Umbilical cord (tissue), 2 donors: ENCODE data around the gene CTDP1. TPM values are rescaled to one million over a fixed set of nuclear protein-coding genes. Genes with fewer than 3 reads are reported as not detected.

Experiments
- DNase-seq: peaks from one replicate; pipeline ENCODE4 v3.0.0-alpha.2; 2015; ENCODE audit warnings: low spot score
- total RNA-seq: library from RNA; depleted of rRNA; stranded (reverse); fragments of >200 nt; gene quantifications from one replicate; pipeline ENCODE4 v1.2.3, GENCODE V29; 2014; ENCODE audit warnings: low replicate concordance; ENCODE audit not compliant: insufficient read depth

CTDP1 gene
- total RNA-seq, 1 donor from 2014 or later, result 16.1 TPM

- no peak for DNase-seq
These were observed 36.3 kb upstream of the CTDP1 start for GRCh38 chr18:79643054-79643984.

DNA sequence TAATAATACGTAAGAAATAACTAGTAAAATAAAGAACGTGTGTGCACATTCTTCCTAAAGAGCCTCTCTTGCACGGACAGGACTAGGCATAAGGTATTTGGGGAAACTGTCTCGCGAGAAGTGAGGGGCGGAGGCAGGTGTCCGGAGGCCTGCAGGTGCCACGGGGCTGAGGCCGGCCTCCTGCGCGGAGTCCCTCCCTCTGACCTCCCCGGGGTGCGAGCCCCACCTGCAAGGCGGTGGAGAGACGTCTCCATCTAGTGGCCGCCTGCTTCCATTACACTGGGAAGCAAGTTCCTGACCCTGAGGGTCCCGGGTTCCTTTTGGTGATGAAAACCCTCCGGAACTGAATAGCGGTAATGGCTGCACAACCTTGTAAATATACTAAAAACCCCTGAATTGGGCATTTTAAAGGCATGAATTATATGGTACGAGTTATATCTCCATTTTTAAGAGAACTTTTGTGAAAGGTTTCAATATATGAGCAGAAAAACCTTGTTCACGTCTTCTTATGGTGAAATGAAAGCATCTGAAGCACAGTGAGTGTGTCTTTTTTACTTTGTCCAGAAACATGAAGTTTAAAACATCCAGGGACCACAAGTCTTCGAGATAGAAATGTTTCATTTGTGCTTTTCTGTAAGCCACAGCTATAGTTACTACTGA is 35.5 kb upstream of the CTDP1 start:
- peak; percentile 35 for DNase-seq

GRCh38 chr18:79644666-79645057 is 34.9 kb upstream of the CTDP1 start:
- DNase-seq, result no peak

DNA sequence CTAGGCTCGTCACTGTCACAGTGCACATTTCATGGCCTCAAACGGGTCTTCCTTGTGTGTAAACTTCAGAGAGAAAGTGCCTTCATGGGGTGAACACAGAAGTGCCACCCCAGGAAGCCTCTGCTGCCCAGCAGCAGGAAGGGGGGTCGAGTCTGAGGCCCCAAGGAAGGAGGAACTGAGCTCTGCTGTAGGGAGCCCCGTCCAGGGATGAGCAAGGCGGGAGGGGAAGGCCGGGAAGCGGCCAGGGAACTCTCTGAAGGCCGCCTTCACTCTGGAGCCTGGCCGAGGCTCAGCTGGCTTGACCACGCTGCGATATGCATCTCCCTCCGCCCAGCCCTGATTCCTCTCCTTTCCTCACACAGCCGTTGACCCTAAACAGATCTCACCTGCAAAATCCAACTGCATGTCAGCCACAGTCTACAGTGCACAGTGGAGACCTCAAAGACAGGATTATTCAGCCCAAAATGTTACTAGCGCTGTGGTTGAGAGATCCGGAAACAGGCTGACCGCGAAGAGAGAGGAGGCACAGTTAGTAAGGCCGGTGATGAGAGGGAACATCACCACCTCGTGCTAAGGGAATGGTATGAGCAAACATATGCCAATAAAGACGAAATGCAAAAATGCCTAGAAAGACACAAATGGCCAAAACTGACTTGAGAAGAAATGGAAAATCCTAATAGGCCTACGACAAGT is 34.2 kb upstream of the CTDP1 start:
- DNase-seq, result no peak

DNA sequence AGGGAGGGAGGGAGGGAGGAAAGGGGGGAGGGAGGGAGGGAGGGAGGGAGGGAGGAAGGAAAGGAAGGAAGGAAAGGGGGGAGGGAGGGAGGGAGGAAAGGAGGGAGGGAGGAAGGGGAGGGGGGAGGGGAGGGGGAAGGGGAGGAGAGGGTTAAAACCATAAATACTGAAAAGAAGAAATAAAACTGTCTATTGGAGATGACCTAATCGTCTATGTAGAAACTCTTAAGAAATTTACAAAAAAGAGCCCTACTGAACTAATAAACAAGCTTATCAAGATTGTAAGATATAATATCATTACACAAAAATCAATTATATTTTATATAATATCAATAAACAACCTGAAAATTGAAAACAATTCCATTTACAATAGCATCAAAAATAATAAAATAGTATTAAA is 32.3 kb upstream of the CTDP1 start:
- DNase-seq, result no peak

DNA sequence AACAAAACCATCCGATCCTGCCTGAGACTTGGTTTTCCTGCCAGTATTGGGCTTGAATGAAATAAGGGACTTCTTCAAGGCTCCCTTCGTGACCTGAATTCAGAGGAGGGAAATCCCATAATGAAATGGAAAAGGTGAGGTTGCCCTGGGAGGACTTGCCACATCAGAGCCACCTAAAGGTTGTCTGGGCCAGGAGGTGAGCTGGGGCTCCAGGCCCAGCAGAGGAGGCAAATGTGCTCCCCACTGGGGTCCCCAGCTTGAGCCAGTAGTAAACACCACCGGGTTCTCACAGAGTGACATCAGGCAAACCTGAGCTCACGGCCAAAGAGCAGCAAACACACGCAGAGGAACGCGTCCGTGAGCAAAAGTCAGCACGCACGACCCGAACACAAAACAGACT is 28.6 kb upstream of the CTDP1 start:
- no peak for DNase-seq

DNA sequence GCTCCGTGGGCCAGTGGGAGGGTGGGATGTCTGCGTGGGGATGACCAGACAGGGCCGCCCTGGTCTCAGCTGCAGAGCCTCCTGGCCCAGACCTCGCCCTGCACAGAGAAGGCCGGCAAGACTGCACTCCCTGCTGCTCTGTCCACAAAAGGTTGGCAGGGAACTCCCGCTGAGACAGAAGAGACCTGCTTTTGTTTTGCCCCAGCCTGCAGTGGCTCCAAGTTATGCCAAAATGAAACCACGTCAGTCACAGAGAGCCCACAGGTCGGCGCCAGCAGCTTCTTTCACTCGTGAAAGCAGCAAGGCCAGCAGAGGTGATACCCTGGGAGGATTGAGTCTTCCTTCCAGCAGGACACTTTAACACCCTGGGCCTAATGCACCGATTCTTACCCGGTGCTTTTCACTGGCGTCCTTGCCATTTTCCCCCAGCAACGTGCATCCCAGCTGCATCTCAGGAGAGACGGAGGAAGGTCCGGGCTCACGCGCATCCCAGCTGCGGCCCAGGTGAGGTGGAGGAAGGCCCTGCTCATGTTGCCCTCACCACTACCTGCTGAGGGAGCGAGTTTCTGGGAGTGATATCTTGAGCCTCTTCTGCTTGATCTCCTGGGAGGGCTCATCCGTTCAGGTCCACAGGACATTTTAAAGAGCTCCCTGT is 22.1 kb upstream of the CTDP1 start:
- no peak for DNase-seq

DNA sequence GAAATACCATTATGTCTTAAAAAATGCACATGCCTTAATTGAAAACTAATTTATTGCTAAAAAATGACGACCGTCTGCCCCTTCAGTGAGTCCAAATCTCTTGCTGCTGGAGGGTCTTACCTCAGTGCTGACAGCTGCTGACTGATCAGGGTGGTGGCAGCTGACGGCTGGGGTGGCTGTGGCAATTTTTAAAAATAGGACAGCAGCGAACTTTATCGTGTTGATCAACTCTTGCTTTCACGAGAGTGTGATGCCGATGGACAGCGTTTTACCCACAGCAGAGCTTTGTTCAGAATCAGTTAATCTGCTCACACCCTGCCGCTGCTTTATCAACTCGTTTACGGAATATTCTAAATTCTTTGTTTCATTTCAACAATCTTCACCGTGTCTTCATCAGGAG is 21.2 kb upstream of the CTDP1 start:
- no peak for DNase-seq

GRCh38 chr18:79659733-79660132 is 19.9 kb upstream of the CTDP1 start:
- DNase-seq, result no peak

DNA sequence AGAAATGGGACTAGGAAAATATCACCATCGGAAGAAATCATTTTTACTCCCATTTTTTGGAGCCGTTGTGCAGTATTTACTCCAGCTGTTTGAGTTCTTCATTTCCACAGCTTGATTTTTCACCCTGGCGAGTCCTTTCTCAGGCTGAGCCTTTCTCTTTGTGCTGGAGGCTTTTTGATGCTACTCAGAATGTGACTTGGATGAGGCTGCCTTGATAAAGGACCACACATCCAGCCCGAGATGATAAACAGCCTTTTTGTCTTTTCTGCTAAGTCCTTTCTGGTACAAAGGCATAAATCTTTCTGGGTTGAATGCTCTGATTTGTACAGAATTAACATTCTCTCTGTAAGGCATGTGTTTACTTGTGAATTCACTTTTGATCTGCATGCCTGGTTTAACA is 17.6 kb upstream of the CTDP1 start:
- DNase-seq, result no peak

- no peak for DNase-seq
These were observed 17.2 kb upstream of the CTDP1 start for GRCh38 chr18:79662439-79662838.

- no peak for DNase-seq
These were observed 15.0 kb upstream of the CTDP1 start for GRCh38 chr18:79664525-79665125.

GRCh38 chr18:79668203-79668602 is 11.4 kb upstream of the CTDP1 start:
- DNase-seq, result no peak

- no peak for DNase-seq
These were observed 6.9 kb upstream of the CTDP1 start for GRCh38 chr18:79672490-79673276.

DNA sequence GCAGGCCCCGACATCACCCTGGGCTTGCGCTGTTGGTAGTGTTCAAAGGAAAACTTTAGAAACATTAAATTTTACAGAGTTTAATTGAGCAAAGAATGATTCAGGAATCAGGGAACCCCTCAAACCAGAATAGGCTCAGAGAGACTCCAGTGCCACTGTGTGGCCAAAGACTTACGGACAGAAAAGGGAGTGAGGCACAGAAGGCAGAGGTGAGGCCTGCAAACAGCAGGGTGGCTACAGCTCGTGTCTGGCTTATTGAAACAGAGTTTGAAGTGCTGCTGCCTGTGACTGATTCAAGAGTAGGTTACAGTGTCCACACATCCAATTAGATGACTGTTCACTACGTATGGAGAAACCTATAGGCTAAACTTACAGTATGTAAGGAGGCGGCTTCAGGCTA is 2.4 kb upstream of the CTDP1 start:
- no peak for DNase-seq

GRCh38 chr18:79677840-79678239 is 1.8 kb upstream of the CTDP1 start:
- DNase-seq, result no peak

DNA sequence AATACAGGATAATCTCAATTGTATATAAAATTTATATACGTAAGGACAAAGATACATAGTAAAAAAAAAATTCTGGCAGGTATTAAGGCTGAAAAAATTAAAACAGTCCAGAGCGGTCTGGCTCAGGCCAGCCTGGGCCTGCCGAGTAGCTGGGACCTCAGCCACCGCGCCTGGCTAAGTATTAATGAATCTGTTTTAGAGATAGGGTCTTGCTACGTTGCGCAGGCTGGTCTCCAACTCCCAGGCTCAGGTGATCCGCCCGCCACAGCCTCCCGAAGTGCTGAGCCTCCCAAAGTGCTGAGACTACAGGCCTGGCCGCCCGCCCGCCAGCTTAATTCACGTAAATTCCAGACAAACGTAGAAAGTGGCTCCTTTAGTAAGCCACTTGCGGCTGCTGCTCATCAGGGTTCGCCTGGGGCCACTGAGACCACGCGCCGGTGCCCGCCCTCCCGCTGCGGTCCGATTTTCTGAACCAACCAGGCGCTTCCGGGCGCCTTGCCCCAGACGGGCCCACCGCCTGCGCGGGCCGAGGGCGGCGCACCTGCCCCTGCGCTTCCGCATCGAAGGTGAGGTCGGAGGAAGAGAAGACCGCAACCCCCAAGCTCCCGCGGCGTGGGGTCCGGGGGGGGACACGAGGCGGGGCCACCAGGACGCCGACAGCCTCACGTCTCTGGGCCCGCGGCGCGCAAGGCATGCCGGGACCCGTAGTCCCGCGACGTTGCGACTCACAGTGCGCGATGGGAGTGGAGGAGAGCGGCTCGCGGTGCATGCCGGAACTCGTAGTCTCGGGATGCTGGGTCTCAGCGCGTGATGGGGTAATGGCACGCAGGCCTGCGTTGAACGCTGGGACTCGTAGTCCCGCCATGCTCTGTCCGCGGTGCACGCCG is 695 bp upstream of the CTDP1 start:
- DNase-seq, result peak; percentile 100

GRCh38 chr18:79680100-79680879 is 687 bp downstream of the CTDP1 start:
- DNase-seq, result peak; percentile 29

DNA sequence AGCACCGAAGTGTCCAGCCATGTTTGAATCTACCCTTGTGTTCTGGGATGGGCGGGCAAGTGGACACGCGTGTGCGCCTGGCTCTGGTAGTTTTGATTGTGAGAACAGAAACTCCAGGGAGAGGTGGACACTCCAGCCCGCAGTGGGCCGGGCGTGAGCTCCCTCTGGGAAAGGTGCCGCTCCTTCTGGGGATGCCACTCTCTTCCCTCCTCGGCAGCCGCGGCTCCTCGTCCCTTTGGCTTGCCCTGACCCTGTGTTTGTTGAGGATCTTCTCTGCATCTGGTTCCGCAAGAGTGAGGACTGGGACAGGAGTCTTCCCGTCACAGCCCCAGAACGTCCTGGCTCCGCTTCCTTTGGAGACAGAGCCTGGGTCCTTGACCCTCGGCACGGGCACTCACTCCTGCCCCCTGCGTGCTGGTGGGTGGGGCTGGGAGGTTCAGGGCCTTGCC is 1.3 kb downstream of the CTDP1 start:
- DNase-seq, result no peak
